ENCODE measurements around the gene UBD.

The UBD gene

DNA sequence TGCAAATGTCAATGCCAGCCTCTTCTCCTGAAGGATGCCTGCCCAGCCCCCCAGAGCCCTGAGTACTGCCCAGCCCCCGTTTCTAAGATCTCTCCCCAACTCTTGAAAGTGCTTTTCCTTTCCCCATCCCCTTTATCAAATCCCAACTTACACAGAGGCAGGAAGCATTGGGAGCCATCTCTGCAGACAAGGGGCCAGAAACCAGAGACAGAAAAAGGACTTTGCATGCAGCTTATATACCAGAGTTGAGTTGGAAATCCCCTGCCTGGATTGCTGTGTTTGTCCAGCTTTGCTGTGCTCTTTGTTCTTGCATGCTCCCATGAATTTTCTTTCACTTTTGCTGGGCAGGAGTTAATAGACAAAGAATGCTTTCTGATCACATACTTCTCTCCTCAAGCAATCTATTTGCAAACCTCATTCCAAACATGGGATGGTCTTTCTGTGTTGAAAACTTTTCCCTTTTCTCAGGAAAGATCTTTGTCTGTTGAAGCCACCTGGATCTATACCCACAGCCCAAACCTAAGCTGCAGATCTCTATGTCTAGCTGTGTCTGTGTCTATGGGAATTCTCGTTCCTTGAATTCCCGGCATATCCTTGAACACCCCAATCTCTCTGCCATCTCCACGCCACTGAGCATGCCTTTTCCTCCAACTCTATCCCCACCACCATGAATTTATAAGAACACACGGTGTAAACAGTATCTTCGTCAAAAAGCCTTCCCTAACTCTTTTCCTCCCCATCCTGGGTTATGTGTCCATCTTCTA, at the start of gene UBD:
TSS of gene UBD (minus strand) at position 209 of the 764 bp plus-strand sequence. CDS start at position 178, 31 bp downstream.
- DNase-seq, result no peak

DNA sequence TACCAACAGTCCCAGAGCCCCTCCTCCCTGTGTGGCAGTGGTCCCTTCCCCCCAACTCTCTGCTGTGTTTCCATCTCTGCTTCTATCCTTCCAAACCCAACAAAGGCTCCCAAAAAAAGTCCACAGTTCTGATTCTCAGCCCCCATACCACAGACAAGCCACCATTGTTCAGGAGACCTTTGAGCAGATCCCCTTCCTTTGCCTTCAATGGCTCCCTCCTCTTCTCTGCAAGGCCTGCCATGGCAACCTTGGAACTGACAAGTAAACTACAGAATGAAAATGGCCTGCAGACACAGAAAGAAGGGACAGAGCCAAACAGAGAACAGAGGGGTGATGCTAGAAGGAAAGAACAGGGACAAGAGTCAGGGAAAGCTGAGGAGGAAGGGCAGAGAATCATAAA, 48.6 kb upstream of the UBD start:
- no peak for DNase-seq

DNA sequence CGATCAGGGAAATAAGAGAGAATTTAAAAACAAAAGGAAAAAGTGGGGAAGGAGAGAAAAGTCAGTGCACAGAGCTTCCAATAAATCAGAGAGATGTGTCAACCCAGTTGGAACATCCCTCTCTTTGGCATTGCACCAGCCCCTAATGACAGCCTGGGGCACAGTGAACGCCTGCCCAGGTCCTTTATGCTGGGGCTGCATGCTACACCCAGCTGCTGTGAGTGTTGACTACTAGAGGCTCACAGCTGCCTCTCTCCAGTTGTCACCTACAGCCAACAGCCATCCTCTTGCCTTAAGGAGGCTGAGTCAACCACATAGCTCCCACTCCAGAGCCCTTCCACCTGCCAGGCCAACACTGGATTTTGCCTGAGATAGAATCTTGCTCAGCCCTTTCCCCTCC, 44.4 kb upstream of the UBD start:
- DNase-seq, result no peak

DNA sequence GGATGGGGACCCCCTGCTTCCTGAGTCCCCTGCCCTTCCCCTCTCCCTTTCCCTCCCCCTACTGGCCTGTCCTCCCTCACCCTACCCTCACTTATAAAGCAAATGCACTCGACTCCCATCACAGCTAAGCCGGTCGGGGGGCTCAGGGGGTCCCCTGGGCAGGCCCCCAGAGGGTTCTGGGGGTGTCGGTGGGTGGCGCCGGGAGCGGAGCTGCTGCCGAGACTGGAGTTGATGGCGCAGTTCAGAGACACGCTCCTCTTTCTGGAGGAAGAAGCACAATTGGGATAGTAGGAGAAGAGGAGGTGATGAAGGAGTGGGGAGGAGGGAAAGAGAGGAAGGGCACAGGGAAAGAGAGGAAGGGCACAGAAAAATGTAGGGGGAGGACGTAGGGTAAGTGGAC, 43.9 kb upstream of the UBD start:
- no peak for DNase-seq

DNA sequence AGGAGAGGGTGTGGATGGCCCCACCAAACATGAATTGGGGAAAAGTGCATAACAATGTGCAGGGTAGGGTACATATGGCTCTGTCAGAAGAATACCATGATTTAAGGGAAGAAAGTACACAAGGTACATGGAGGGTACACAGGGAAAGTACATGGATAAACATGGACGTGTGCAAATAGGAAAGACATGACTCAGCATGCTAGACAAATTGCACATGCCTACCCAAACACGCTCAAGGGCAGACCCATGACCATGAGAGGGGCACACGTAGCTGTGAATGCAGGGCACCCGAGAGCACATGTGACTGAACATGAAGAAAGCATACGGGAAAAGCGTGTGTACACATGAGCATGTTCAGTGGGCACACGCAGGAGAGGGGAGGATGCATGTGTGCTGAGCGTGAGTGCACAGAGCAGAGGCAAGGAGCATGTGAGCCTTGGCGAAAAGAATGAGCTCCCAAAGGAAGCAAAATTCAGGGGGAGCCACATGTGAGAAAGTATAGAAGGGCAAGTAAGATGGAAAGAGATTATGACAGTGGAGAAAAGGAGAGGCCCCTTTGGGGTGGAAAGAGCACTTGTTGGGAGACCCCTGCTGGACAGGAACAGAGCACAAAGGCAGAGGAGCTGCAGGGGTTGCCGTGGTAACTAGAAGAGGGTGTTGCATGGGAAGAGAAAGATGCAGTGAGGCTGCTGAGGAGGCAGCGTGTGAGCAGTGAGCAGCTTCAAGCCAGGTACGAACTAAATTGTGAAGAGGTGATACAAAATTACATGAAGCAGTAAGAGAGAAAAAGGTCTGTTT, 43.2 kb upstream of the UBD start:
- no peak for DNase-seq

DNA sequence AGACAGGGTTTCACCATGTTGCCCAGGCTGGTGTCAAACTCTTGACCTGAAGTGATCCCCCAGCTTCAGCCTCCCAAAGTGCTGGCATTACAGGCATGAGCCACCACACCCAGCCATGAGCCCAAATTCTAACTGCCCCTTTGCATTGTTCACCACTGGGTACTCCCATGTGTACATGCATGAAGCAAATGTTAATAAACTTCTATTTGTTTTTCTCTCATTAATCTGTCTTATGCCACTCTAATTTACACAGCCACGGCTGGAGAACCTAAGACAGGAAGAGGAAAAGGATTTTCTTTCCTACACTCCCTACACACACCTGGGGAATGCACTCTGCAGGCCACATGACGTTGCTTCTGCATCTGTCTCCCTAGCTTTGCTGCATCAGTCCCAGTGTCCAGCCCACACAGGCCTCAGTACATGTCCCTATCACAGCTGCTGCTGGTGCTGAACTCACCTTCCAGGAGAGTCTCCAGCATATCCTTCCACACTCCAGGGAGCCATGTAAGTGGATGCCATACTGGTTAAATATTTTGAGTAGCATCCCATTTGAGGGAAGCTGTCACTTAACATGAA, 38.7 kb upstream of the UBD start:
- no peak for DNase-seq

DNA sequence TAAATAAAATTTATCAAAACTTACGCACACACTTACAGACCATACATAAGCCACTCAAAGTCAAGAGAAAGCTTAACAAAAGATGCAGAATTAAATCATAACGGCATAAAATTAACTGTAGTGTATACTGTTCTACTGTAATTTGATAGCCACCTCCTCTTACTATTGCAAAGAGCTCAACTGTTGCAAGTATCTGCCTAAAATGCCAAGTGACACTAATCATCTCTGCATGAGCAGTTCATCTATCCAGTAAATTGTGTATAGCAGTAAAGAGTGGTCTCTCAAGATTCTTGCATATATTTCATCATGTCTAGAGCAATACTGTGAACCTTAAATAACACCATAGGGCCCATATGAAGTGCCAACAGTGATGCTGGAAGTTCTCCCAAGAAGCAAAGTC, 37.7 kb upstream of the UBD start:
- DNase-seq, result no peak

DNA sequence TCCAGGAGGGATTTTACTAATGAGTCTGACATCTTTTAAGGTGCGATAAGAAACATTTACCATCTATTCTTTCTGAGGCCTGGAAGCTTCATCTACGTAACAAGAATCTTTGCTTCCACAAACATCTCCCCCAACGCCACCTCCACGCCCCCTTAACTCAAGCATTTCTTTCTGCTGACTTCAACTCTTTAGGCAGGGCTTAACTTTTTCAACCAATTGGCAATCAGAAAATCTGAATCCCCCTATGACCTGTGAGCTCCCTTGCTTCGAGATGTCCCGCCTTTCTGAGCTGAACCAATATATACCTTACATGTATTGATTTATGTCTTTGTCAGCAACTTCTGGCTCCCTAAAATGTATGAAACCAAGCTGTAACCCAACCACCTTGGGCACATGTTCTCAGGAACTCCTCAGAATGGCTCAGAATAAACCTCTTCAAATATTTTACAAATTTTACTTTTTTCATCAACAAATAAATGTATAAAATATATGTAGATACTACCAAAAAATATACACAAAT, 36.9 kb upstream of the UBD start:
- no peak for DNase-seq

DNA sequence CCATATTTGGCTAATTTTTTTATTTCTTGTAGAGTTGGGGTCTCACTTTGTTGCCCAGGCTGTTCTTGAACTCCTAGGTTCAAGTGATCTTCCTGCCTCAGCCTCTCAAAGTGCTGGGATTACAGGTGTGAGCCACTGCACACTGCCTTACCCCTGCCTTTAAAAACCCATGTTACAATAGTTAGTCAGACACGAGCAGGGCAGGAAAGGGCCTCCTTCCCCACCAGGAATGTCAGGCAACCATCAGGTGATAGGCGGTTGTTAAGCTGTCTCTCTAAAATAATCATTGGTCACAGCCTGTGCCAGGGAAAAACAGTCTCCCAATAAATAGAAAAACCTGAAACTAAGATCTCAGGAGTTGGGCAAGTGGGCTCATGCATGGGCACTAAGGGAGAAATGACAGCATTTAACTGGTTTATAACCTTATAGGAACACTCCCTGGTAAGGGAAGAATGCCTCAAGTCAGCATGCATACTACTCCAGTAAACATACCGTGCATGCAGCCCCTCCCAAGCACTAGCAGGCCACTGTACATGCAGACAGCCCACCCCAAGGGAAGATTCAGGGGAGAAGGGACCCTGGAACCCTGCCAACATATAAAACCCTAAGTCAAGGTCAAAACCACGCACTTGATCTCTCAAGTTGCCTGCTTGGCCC, 33.8 kb upstream of the UBD start:
- no peak for DNase-seq

DNA sequence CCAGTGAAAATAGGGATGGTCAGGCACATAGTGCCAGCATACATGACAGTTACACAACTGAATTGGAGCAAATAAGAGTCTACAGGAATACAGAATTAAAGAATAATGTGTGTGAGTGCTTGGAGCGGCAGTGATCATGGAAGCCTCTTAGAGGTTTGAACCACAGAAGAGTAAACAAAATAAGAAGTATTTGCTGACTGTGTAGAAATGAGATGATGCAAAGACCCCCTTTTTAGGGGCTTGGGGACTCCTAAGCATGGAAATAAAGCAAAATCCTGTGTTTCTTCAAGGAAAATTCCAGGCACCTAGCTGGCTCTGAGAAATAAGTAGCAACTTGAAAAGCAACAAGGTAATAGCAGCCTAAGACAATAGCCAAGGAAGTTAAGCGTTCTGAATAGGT, 32.1 kb upstream of the UBD start:
- no peak for DNase-seq

DNA sequence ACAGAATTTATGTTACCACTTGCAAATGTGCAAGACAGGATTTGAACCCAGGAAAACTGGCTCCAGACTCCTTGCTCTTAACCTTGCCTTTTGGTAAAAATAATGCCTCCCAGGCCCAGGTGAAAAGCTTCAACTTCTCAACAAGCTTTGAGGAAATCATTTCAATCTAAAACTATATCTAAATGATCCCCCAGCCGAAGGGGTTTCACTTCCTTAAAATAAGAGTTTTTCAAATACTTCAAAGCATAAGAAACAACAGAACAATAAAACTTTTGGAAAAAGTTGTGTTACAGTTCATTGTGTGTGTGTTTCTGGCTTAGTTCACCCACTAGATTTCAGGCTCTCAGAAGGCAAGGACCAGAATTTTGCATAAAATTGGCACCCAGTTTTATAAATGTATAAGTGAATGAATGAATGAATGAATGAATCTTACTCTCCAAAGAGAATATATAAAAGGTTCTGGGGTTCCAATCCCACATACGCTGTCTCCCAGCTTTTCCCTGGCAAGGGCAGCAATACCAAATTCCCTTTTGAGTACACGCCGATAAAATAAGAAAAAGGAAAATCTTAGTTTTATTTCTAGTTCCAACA, 30.8 kb upstream of the UBD start:
- no peak for DNase-seq

DNA sequence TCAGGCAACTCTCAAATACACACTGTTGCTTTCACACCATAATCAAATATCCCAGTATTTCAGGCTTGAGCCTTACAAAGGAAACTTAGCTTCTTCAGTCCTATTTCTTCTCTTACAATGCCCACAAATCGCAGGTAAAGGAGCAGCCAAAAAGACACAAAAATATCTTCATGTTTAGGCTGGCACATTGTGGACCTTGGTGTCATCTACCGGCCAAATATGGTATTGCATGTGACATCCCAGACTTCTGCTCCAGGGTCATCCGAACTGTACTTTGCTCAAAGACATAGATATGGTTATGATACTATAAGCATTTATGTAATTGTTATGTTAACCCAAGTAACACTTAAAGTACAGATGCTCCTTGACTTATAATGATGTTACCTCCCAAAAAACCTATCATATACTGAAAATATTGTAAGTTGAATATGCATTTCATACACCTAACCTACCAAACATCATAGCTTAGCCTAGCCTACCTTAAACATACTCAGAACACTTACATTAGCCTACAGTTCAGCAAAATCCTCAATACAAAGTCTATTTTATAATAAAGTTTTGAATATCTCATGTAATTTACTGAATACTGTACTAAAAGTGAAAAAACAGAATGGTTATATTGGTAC, 30.0 kb upstream of the UBD start:
- peak; percentile 51 to 66 for DNase-seq

DNA sequence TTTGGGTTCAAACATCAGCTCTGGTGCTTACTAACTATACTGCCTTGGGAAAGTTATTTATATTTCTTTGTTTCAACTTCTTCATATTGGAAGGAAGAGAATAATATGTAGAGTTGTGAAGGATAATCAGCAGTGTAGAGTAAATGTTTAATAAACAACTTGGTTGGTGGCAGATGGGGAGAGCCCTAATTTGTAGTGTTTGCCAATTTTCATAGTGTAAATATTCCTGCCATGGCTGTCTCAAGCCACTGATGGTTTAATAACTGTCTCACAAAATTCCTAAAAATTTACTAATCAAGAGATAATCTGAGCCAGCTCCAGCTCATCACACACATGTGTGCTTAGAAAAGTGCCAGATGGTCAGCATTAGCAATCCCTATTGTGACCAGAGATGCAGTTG, 25.3 kb upstream of the UBD start, which contains the start of gene OR2H2:
TSS of gene OR2H2 (plus strand) at position 301 of the 400 bp plus-strand sequence. CDS start 2,824 bp downstream, outside the sequence.
- no peak for DNase-seq

DNA sequence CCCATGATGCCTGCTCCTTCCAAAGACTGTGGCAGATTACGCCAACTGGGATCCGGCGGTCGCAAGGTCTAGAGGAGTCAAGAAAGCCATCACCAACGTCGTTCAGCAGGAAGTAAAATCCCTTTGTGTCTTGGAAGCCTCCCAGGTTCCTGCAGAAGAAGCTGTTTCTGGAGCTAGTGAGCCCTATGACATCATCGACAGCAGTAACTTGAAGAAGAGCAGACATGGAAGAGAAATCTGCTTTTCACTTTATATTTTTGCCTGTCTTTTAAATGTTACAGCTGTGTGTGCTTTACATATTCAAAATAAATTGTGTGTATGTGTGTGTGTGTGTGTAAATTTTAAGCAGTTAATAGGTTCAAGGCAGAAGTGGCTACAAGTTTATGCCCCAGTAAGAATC, 18.0 kb upstream of the UBD start:
- no peak for DNase-seq

DNA sequence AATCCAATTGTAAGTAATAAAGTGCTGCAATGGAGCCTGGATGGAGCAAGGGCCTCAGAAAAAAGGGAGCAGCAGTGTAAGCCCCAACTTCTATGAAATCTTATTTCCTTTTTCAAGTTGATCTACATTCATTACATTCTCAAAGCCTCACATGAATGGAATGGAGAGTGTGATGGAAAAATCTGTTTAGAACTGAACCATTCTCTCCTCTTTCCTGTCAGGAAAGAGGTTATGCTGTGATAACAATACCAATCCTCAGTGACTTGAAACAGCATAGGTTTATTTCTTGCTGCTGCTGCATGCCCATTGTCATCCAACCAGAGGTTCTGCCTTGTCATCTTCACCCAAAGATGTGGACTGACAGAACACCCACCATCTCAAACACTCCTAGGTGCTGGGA, 16.5 kb upstream of the UBD start:
- DNase-seq, result no peak

DNA sequence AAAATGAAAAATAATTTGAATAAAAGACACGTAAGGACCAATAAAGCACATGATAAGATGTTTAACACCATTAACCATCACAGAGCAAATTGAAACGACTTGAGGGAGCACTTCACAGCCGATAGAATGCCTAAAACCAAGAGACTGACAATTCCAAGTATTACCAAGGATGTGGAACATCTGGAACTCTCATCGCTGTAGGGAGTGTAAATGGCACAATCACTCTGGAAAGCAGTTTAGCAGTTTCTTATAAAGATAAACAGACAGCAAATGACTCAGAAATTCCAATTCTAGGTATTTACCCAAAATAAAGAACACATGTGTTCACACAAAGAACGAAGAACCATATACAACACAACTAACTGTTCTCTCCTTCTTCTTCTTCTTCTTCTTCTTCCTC, 8.5 kb upstream of the UBD start:
- DNase-seq, result no peak

DNA sequence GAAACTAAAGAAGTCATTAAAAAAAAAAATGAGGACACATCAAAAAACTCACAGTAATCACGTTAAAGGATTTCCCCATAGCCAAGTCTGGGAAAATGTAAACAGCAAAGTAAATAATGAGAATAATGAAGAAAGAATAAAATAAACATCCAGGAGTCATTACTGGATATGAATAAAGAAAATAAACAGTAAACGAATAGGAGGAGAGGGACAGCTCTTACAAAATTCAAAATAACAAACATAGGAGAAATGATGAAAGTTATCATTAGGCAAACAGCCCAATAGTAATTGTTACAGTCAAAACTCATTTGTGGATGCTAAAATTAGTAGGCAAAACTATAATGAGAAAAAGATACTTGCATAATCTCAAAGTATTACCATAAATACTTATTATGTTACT, 8.0 kb upstream of the UBD start:
- no peak for DNase-seq

DNA sequence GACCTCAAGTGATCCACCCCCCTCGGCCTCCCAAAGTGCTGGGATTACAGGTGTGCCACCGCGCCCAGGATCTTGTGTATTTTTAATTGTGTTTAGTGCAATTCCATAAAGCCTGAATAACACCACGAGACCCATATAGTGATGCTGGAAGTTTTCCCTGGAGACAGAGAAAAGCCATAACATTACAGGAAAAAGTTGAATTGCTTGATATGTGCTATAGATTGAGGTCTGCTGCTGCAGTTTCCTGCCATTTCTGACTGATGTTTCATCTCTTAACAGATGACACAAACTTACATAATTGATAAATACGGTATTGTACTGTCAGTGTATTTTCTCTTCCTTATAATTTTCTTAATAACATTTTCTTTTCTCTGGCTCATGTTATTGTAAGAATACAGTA, 7.3 kb upstream of the UBD start:
- no peak for DNase-seq

DNA sequence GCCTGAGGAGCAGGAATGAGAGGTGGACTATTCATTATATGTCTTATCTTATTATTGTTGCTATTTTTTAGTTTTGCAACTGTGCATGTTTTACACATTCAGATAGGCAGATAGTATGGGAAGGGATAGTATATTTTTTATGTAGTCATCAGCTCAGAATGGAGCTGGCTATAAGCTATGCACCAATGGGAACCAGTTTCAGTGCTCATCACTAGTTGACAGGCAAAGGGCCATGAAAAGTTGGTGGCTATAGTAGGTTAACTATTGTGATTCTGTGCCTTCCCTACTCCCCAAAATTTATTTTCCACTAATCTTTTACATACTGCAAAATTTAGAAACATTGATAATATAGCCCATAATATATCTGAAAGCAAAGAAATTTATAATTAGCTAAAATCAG, 5.3 kb upstream of the UBD start:
- DNase-seq, result no peak

DNA sequence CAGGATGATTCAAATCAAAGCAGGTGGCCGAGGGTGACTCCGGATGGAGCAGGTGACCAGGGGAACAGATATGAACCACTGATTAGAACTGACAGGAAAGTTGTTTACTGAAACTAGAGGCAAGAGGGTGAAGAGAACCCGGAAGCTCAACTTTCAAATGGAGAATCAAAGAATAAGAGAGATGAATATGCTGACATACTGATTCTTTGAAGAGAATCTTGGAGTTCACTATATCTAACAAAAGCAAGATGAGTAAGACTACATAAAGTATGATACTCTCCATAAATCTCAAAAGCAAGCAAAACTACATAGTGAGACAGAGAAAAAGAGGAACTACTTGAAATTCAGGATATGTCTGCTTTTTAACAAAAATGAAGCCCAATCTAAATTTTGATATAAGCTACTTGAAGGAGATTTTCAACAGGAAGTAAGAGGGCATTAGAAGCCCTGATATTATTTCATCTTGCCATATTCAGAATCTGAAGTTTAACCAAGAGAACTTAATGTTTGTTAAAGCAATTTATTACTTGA, 4.0 kb upstream of the UBD start:
- DNase-seq, result no peak

DNA sequence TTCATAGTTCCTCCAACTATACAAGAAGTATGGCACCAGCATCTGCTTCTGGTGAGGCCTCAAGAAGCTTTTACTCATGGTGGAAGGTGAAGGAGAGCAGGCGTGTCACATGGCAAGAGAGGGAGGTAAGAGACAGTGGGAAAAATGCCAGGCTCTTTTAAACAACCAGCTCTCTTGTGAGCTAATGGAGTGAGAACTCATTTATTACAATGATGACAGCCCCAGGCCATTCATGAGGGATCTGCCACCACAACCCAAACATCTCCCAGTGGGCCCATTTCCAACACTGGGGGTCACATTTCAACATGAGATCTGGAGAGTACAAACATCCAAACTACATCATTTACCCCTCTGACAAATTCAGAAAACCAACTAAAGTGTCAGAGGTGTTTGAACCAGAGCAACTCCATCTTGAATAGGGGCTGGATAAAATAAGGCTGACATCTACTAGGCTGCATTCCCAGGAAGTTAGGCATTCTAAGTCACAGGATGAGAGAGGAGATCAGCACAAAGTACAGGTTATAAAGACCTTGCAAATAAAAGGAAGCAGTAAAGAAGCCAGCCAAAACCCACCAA, 2.2 kb upstream of the UBD start:
- no peak for DNase-seq

DNA sequence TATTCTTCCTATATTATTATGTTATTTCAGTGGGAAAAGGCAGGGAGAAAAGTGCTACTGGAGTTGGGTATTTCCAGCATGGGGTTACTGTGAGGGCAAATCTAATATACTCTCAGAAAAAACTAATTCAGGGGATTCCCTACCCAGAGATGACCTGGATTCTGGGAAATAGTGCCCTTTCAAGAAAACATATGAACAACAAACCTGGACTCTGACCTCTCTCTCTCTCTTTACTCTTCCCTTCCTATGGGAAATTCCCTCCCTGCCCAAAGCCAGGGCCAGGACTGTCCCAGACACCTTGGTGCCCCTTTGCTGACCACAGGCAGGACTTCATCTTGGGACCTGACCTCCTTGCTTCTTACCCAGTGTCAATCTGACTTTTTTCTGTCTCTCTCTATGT, 1.6 kb upstream of the UBD start:
- DNase-seq, result no peak

Data from stimulated activated CD4-positive, alpha-beta T cell treated with anti-CD3 and anti-CD28 coated beads, Interleukin-2, amount 100 ng/mL, for 24 hours (primary cell).